Liver (tissue), 9 donors: ENCODE results near the gene RPLP2. TPM values are rescaled to one million over a fixed set of nuclear protein-coding genes. Genes with fewer than 3 reads are reported as not detected.

Experiments used
- DNase-seq: peaks from one replicate; pipeline ENCODE4 v3.0.0-alpha.2; 2017; ENCODE audit warnings: low spot score
- H3K27ac ChIP-seq, 2 donors: one replicate each; pipeline ENCODE4 v1.7.0; 2013; ENCODE audit warnings: inconsistent platforms in 2 of 2, low read length in 2 of 2, control low read depth in 1 of 2, low read depth in 1 of 2, mild to moderate bottlenecking in 1 of 2
- H3K27me3 ChIP-seq, 4 donors: one replicate each; pipeline versions ENCODE4 v1.6.1 to v1.7.0; 2013; ENCODE audit warnings: low read length in 3 of 4, inconsistent platforms in 1 of 4, mild to moderate bottlenecking in 1 of 4, moderate library complexity in 1 of 4; ENCODE audit not compliant: control insufficient read depth in 4 of 4, insufficient read depth in 4 of 4
- H3K36me3 ChIP-seq, 4 donors: one replicate each; pipeline versions ENCODE4 v1.6.1 to v1.7.0; 2013; ENCODE audit warnings: low read length in 3 of 4, mild to moderate bottlenecking in 3 of 4, low read depth in 1 of 4, moderate library complexity in 1 of 4; ENCODE audit not compliant: control insufficient read depth in 4 of 4, insufficient read depth in 3 of 4
- H3K4me1 ChIP-seq, 4 donors: one replicate each; pipeline versions ENCODE4 v1.6.1 to v1.7.0; 2013; ENCODE audit warnings: low read length in 3 of 4, mild to moderate bottlenecking in 3 of 4, moderate library complexity in 1 of 4; ENCODE audit not compliant: control insufficient read depth in 4 of 4, insufficient read depth in 4 of 4
- H3K4me3 ChIP-seq, 3 donors: one replicate each; pipeline versions ENCODE4 v1.6.1 to v1.7.0; 2013; ENCODE audit warnings: low read length in 3 of 3, control low read depth in 1 of 3, low read depth in 1 of 3, mild to moderate bottlenecking in 1 of 3
- H3K9ac ChIP-seq, 2 donors: one replicate each; pipeline ENCODE4 v1.7.0; 2013; ENCODE audit warnings: low read length in 2 of 2, mild to moderate bottlenecking in 2 of 2, moderate library complexity in 2 of 2, control low read depth in 1 of 2, low read depth in 1 of 2
- H3K9me3 ChIP-seq, 4 donors: one replicate each; pipeline versions ENCODE4 v1.6.1 to v1.7.0; 2013; ENCODE audit warnings: low read length in 3 of 4; ENCODE audit not compliant: control insufficient read depth in 4 of 4
- EGR1 ChIP-seq, 2 donors: IDR thresholded peaks; 2 replicates each; pipeline ENCODE4 v1.6.1; 2016 to 2018; ENCODE audit warnings: antibody characterized with exemption in 2 of 2, low read depth in 2 of 2
- FOXA1 ChIP-seq: IDR thresholded peaks from 2 replicates; pipeline ENCODE4 v1.6.1; 2016; ENCODE audit warnings: antibody characterized with exemption
- FOXA2 ChIP-seq: IDR thresholded peaks from 2 replicates; pipeline ENCODE4 v1.6.1; 2016; ENCODE audit warnings: antibody characterized with exemption
- GABPA ChIP-seq, 2 donors: IDR thresholded peaks in 1 of 2; conservative IDR thresholded peaks in 1 of 2; 2 replicates each; pipeline ENCODE4 v1.6.1; 2016; ENCODE audit warnings: antibody characterized with exemption in 2 of 2, mild to moderate bottlenecking in 1 of 2, moderate library complexity in 1 of 2
- HNF4A ChIP-seq, 2 donors: conservative IDR thresholded peaks; 2 replicates each; pipeline ENCODE4 v1.6.1; 2016; ENCODE audit warnings: antibody characterized with exemption in 2 of 2, mild to moderate bottlenecking in 2 of 2
- HNF4G ChIP-seq: IDR thresholded peaks from 2 replicates; pipeline ENCODE4 v1.6.1; 2016; ENCODE audit warnings: antibody characterized with exemption
- JUND ChIP-seq, 2 donors: IDR thresholded peaks; 2 replicates each; pipeline ENCODE4 v1.6.1; 2016; ENCODE audit warnings: antibody characterized with exemption in 2 of 2
- NR2F2 ChIP-seq: IDR thresholded peaks from 2 replicates; pipeline ENCODE4 v1.6.1; 2016; ENCODE audit warnings: antibody characterized with exemption
- RAD21 ChIP-seq, 2 donors: IDR thresholded peaks; 2 replicates each; pipeline ENCODE4 v1.6.1; 2016; ENCODE audit warnings: antibody characterized with exemption in 2 of 2, mild to moderate bottlenecking in 2 of 2
- RXRA ChIP-seq, 2 donors: IDR thresholded peaks; 2 replicates each; pipeline ENCODE4 v1.6.1; 2017 to 2018; ENCODE audit warnings: antibody characterized with exemption in 2 of 2, mild to moderate bottlenecking in 1 of 2
- SP1 ChIP-seq: IDR thresholded peaks from 2 replicates; pipeline ENCODE4 v1.6.1; 2018; ENCODE audit warnings: antibody characterized with exemption, mild to moderate bottlenecking
- TAF1 ChIP-seq: conservative IDR thresholded peaks from 2 replicates; pipeline ENCODE4 v1.6.1; 2016; ENCODE audit warnings: antibody characterized with exemption, mild to moderate bottlenecking
- YY1 ChIP-seq: IDR thresholded peaks from 2 replicates; pipeline ENCODE4 v1.6.1; 2016; ENCODE audit warnings: antibody characterized with exemption, mild to moderate bottlenecking
- WGBS: extraction: QIAGEN DNeasy Blood & Tissue Kit; methylation state at CpG from one replicate; pipeline ENCODE4 v1.1.7; 2013; 5-methylcytosine and 5-hydroxymethylcytosine counted together
- polyA plus RNA-seq, 2 donors: library from polyadenylated mRNA; stranded (reverse) in 1 of 2; unstranded in 1 of 2; fragments of 200-250 nt in 1 of 2; fragments of >200 nt in 1 of 2; fragmentation: Nextera tagmentation in 1 of 2; extraction: Ambion mirVana in 1 of 2; gene quantifications; one replicate each; pipeline versions ENCODE4 v1.2.1 to v1.2.3, GENCODE V29; 2013 to 2015
- total RNA-seq, 2 donors: library from RNA; depleted of rRNA; stranded (reverse); fragments of >200 nt; gene quantifications; one replicate each; pipeline ENCODE4 v1.2.3, GENCODE V29; 2014
- TF ChIP-seq, protein P1 (sequence below): IDR thresholded peaks from 2 replicates; pipeline ENCODE4 v1.6.1; 2016; ENCODE audit warnings: antibody characterized with exemption, mild to moderate bottlenecking
- TF ChIP-seq, protein P2 (sequence below): IDR thresholded peaks from 2 replicates; pipeline ENCODE4 v1.6.1; 2016; ENCODE audit warnings: antibody characterized with exemption
- TF ChIP-seq, protein P3 (sequence below): IDR thresholded peaks from 2 replicates; pipeline ENCODE4 v1.6.1; 2016; ENCODE audit warnings: antibody characterized with exemption
- TF ChIP-seq, protein P4 (sequence below): IDR thresholded peaks from 2 replicates; pipeline ENCODE4 v1.6.1; 2016; ENCODE audit warnings: antibody characterized with exemption
- donor health status: healthy.
- donor health status: healthy.
- donor health status: healthy.
- donor health status: healthy.
- donor health status: healthy.

Gene RPLP2
- total and polyA plus RNA-seq, 4 donors, result 59.8 to 476 (median 285) TPM

DNA sequence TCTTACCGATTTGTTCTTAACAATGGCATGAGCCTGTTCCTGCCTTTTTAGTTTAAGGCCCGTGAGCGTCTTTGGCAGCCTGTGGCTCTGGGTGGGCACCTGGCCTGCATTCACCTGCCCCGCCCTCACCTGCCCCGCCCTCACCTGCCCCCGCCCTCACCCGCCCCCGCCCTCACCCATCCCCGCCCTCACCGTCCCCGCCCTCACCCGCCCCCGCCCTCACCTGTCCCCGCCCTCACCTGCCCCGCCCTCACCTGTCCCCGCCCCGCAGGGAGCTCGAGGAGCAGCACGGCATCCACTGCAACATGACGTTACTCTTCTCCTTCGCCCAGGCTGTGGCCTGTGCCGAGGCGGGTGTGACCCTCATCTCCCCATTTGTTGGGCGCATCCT, 46.7 kb upstream of the RPLP2 start:
- no peaks in the 10 kb centered on the region for H3K9me3 ChIP-seq
- DNase-seq, result no peak
- H3K9ac ChIP-seq, result no peak overlapping the region
- peaks cover 0 to 8% (median 8%) of the 10 kb centered on the region in 4 donors for H3K4me1 ChIP-seq
- H3K36me3 ChIP-seq, result peaks cover 23 to 54% (median 30%) of the 10 kb centered on the region in 4 donors
- 81% methylated on average over 24 of the region's 24 CpGs for WGBS
- no peak overlapping the region for H3K4me3 ChIP-seq
- H3K27ac ChIP-seq, result no peak overlapping the region
- no peaks in the 10 kb centered on the region for H3K27me3 ChIP-seq
- TF ChIP-seq RXRA (IDR thresholded peaks at IDR 0.05), result no peak
- TF ChIP-seq, protein P1, sequence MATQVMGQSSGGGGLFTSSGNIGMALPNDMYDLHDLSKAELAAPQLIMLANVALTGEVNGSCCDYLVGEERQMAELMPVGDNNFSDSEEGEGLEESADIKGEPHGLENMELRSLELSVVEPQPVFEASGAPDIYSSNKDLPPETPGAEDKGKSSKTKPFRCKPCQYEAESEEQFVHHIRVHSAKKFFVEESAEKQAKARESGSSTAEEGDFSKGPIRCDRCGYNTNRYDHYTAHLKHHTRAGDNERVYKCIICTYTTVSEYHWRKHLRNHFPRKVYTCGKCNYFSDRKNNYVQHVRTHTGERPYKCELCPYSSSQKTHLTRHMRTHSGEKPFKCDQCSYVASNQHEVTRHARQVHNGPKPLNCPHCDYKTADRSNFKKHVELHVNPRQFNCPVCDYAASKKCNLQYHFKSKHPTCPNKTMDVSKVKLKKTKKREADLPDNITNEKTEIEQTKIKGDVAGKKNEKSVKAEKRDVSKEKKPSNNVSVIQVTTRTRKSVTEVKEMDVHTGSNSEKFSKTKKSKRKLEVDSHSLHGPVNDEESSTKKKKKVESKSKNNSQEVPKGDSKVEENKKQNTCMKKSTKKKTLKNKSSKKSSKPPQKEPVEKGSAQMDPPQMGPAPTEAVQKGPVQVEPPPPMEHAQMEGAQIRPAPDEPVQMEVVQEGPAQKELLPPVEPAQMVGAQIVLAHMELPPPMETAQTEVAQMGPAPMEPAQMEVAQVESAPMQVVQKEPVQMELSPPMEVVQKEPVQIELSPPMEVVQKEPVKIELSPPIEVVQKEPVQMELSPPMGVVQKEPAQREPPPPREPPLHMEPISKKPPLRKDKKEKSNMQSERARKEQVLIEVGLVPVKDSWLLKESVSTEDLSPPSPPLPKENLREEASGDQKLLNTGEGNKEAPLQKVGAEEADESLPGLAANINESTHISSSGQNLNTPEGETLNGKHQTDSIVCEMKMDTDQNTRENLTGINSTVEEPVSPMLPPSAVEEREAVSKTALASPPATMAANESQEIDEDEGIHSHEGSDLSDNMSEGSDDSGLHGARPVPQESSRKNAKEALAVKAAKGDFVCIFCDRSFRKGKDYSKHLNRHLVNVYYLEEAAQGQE, result no peak
- no peak for TF ChIP-seq NR2F2
- TF ChIP-seq RAD21 (IDR thresholded peaks at IDR 0.05), result no peak
- no peak for TF ChIP-seq FOXA2
- TF ChIP-seq, protein P2, sequence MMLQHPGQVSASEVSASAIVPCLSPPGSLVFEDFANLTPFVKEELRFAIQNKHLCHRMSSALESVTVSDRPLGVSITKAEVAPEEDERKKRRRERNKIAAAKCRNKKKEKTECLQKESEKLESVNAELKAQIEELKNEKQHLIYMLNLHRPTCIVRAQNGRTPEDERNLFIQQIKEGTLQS, result no peak
- TF ChIP-seq FOXA1, result no peak
- no peak for TF ChIP-seq SP1
- no peak for TF ChIP-seq TAF1
- no peak for TF ChIP-seq YY1
- TF ChIP-seq JUND (IDR thresholded peaks at IDR 0.05), result no peak
- no peak for TF ChIP-seq HNF4A (conservative IDR thresholded peaks at IDR 0.05)
- TF ChIP-seq EGR1 (IDR thresholded peaks at IDR 0.05; ENCODE audit: low read depth in 2 of 2), result no peak
- TF ChIP-seq, protein P3, sequence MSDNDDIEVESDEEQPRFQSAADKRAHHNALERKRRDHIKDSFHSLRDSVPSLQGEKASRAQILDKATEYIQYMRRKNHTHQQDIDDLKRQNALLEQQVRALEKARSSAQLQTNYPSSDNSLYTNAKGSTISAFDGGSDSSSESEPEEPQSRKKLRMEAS, result no peak

DNA sequence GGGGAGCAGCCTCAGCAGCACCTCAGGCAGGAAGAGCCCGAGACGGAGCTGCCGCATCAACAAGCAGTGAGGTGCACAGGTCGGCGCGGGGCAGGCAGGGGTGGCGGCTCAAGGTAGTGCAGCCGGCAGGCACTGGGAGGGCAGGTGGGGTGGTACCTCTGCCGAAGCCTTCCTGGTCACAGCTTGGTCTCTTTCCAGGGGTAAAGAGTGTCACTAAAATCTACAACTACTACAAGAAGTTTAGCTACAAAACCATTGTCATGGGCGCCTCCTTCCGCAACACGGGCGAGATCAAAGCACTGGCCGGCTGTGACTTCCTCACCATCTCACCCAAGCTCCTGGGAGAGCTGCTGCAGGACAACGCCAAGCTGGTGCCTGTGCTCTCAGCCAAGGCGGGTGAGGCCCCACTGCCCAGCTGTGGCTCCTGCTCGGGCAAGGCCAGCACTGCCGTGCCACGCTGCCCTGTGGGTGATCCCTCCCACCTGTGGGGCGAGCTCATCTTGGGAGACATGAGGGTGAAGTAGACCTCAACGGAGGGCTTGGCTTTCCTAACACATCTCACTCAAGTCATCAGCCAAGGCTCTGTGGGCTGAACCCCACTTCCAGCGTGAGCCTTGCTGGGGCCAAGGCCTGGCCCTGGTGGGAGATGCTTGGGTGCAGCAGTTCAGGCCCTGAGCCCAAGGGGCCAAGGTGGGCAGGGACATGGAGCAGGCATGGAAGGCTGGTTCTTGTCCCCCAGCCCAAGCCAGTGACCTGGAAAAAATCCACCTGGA, 46.0 kb upstream of the RPLP2 start:
- Histone ChIP-seq H3K36me3 (peaks cover 23 to 54% (median 29%) of the 10 kb centered on the region in 4 donors), H3K4me3 (no peak overlapping the region), H3K27me3 (no peaks in the 10 kb centered on the region), H3K4me1 (peaks cover 0 to 8% (median 8%) of the 10 kb centered on the region in 4 donors), H3K9ac (no peak overlapping the region), H3K27ac (no peak overlapping the region), H3K9me3 (no peaks in the 10 kb centered on the region)
- 92% methylated on average over 22 of the region's 22 CpGs for WGBS
- DNase-seq, result no peak
- TF ChIP-seq HNF4G (no peak), GABPA (IDR thresholded peaks at IDR 0.05 in 1 of 2, conservative IDR thresholded peaks at IDR 0.05 in 1 of 2) (no peak), YY1 (no peak), SP1 (no peak)
- TF ChIP-seq, protein P4, sequence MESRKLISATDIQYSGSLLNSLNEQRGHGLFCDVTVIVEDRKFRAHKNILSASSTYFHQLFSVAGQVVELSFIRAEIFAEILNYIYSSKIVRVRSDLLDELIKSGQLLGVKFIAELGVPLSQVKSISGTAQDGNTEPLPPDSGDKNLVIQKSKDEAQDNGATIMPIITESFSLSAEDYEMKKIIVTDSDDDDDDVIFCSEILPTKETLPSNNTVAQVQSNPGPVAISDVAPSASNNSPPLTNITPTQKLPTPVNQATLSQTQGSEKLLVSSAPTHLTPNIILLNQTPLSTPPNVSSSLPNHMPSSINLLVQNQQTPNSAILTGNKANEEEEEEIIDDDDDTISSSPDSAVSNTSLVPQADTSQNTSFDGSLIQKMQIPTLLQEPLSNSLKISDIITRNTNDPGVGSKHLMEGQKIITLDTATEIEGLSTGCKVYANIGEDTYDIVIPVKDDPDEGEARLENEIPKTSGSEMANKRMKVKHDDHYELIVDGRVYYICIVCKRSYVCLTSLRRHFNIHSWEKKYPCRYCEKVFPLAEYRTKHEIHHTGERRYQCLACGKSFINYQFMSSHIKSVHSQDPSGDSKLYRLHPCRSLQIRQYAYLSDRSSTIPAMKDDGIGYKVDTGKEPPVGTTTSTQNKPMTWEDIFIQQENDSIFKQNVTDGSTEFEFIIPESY, result no peak
- TF ChIP-seq, protein P1, result no peak
- TF ChIP-seq, protein P2, result no peak
- TF ChIP-seq, protein P3, result no peak
